CD4-positive, alpha-beta T cell treated with Interleukin-2 at 100 ng/mL for 4 hours (primary cell): Measurements from ENCODE around the gene SLC24A3.
"Not testable (repeated sequence)": the region's sequence is repeated elsewhere in the genome, so short reads cannot be mapped to it uniquely, and the experiment has no call there.

Experiments used
- DNase-seq: peaks from one replicate; pipeline ENCODE4 v3.0.0-alpha.2; 2020; ENCODE audit warnings: low spot score

SLC24A3 gene

GRCh38 chr20:19748681-19749080 lies 536.2 kb downstream of the SLC24A3 start:
- no peak for DNase-seq

- no peak for DNase-seq
Measured at GRCh38 chr20:19749618-19750071, 537.2 kb downstream of the SLC24A3 start.

GRCh38 chr20:19750101-19750606 lies 537.7 kb downstream of the SLC24A3 start:
- DNase-seq: no peak

GRCh38 chr20:19750907-19751636 lies 538.6 kb downstream of the SLC24A3 start:
- DNase-seq: no peak

GRCh38 chr20:19754201-19754600 lies 541.8 kb downstream of the SLC24A3 start:
- not testable (repeated sequence) for DNase-seq

GRCh38 chr20:19756761-19757486 lies 544.5 kb downstream of the SLC24A3 start:
- no peak for DNase-seq

GRCh38 chr20:19757487-19758132 lies 545.2 kb downstream of the SLC24A3 start:
- no peak for DNase-seq

GRCh38 chr20:19758133-19758500 lies 545.7 kb downstream of the SLC24A3 start, which contains the start of gene RIN2:
RIN2 (plus strand) TSS chr20:19758258; CDS start chr20:19889602, 131,344 bp downstream.
- DNase-seq: no peak

GRCh38 chr20:19758501-19759331 lies 546.3 kb downstream of the SLC24A3 start:
- DNase-seq: no peak

GRCh38 chr20:19760371-19760721 lies 547.9 kb downstream of the SLC24A3 start:
- DNase-seq: no peak

GRCh38 chr20:19761326-19761725 lies 548.9 kb downstream of the SLC24A3 start:
- no peak for DNase-seq

GRCh38 chr20:19761841-19762240 lies 549.4 kb downstream of the SLC24A3 start:
- no peak for DNase-seq

GRCh38 chr20:19764207-19764606 lies 551.8 kb downstream of the SLC24A3 start:
- no peak for DNase-seq

GRCh38 chr20:19765266-19765665 lies 552.8 kb downstream of the SLC24A3 start:
- no peak for DNase-seq

- no peak for DNase-seq
Measured at GRCh38 chr20:19765913-19766312, 553.5 kb downstream of the SLC24A3 start.

- DNase-seq: no peak
Measured at GRCh38 chr20:19767070-19767469, 554.6 kb downstream of the SLC24A3 start.

GRCh38 chr20:19768325-19768842 lies 555.9 kb downstream of the SLC24A3 start:
- no peak for DNase-seq

- no peak for DNase-seq
Measured at GRCh38 chr20:19769507-19769906, 557.1 kb downstream of the SLC24A3 start.

GRCh38 chr20:19770375-19770774 lies 557.9 kb downstream of the SLC24A3 start:
- DNase-seq: no peak

GRCh38 chr20:19771031-19771430 lies 558.6 kb downstream of the SLC24A3 start:
- DNase-seq: no peak
